GM12878 (cell line): ENCODE results near the gene PHRF1. TPM values are rescaled to one million over a fixed set of nuclear protein-coding genes. Genes with fewer than 3 reads are reported as not detected.

Source experiments
- ATAC-seq: fragments of 200-7000 bp; cut with Tn5 transposase; 3 replicates; pipeline ENCODE4 v1.9.1; 2020; ENCODE audit warnings: mild to moderate bottlenecking, moderate library complexity
- BruUV-seq: library from RNA; stranded (reverse); fragments of 400-500 nt; replicated peaks from 2 replicates; lab custom pipeline; 2021; lab: Mats Ljungman, UMichigan
- CTCF ChIA-PET: fragments of 300-600 bp; sonication (Branson Sonifier 250); formaldehyde crosslinking; extraction: SDS; loops from one replicate; lab custom pipeline; 2021; ENCODE audit warnings: inconsistent platforms; lab: Yijun Ruan, JAX
- POLR2A ChIA-PET: fragments of 350-600 bp; formaldehyde crosslinking; extraction: SDS; loops from one replicate; lab custom pipeline; 2021; ENCODE audit warnings: inconsistent platforms; lab: Charles Lee
- RAD21 ChIA-PET: fragments of 300-600 bp; sonication (Branson Sonifier 250); formaldehyde crosslinking; loops from one replicate; lab custom pipeline; 2023; ENCODE audit warnings: antibody characterized with exemption; ENCODE audit not compliant: unreplicated experiment; lab: Charles Lee
- SMC1A ChIA-PET: fragments of 300-600 bp; sonication (Branson Sonifier 250); formaldehyde crosslinking; loops from one replicate; lab custom pipeline; 2023; ENCODE audit not compliant: unreplicated experiment, uncharacterized antibody; lab: Charles Lee
- DNase-seq: peaks from one replicate; pipeline ENCODE4 v3.0.0-alpha.2; 2011; ENCODE audit warnings: low read depth, low spot score
- FAIRE-seq: peaks from 3 replicates; lab custom pipeline; 2011; peaks lifted over from hg19 to GRCh38; lab: Jason Lieb, UNC
- H2AFZ ChIP-seq: 2 replicates; pipeline ENCODE4 v1.6.0; 2011; ENCODE audit warnings: low read depth, low read length, control low read depth; ENCODE audit not compliant: control insufficient read depth
- H3K27ac ChIP-seq: 2 replicates; pipeline ENCODE4 v1.5.1; 2011; ENCODE audit warnings: control low read depth; ENCODE audit not compliant: control insufficient read depth, insufficient read depth
- H3K27me3 ChIP-seq, 2 experiments: replicated peaks in 1 of 2; 2 replicates each; pipeline versions ENCODE4 v1.6.0 to v1.6.1; 2011; ENCODE audit warnings: low read length in 1 of 2; ENCODE audit not compliant: control insufficient read depth in 2 of 2, insufficient read depth in 2 of 2
- H3K36me3 ChIP-seq, 2 experiments: 2 replicates each; pipeline ENCODE4 v1.5.1; 2011; ENCODE audit warnings: low read length in 1 of 2; ENCODE audit not compliant: control insufficient read depth in 2 of 2, insufficient read depth in 2 of 2
- H3K4me1 ChIP-seq: 2 replicates; pipeline ENCODE4 v1.6.1; 2011; ENCODE audit warnings: mild to moderate bottlenecking, low read length, moderate library complexity, mixed read lengths; ENCODE audit not compliant: control insufficient read depth, insufficient read depth
- H3K4me2 ChIP-seq: 2 replicates; pipeline ENCODE4 v1.6.0; 2011; ENCODE audit warnings: control low read depth; ENCODE audit not compliant: control insufficient read depth, insufficient read depth
- H3K4me3 ChIP-seq: fragments of 200-600 bp; sonication (generic); 2 replicates; pipeline ENCODE4 v1.5.1; 2016
- H3K79me2 ChIP-seq: 2 replicates; pipeline ENCODE4 v1.6.0; 2011; ENCODE audit warnings: low read length; ENCODE audit not compliant: control insufficient read depth, insufficient read depth
- H3K9ac ChIP-seq: 2 replicates; pipeline ENCODE4 v1.8.0; 2011; ENCODE audit warnings: low read length, control low read depth, mixed read lengths; ENCODE audit not compliant: control insufficient read depth, insufficient read depth
- H3K9me3 ChIP-seq: replicated peaks from 3 replicates; pipeline ENCODE4 v1.5.1; 2011; ENCODE audit warnings: mild to moderate bottlenecking, low read length; ENCODE audit not compliant: control insufficient read depth, insufficient read depth
- H4K20me1 ChIP-seq: 2 replicates; pipeline ENCODE4 v1.6.0; 2011; ENCODE audit not compliant: control insufficient read depth, insufficient read depth
- ASH2L ChIP-seq: fragments of 300-600, 200-600 bp; sonication (generic); IDR thresholded peaks from 2 replicates; pipeline ENCODE4 v1.6.1; 2017; ENCODE audit warnings: low read depth, mild to moderate bottlenecking, borderline replicate concordance
- MTA3 ChIP-seq: IDR thresholded peaks from 2 replicates; pipeline ENCODE4 v1.6.1; 2012; ENCODE audit warnings: low read length, inconsistent platforms, borderline replicate concordance
- SMARCA5 ChIP-seq: fragments of 450-650 bp; IDR thresholded peaks from 2 replicates; pipeline ENCODE4 v1.6.1; 2017; ENCODE audit warnings: mild to moderate bottlenecking
- WGBS: methylation state at CpG from one replicate; pipeline ENCODE4 v1.1.6; 2016; ENCODE audit warnings: low lambda C conversion rate; ENCODE audit not compliant: insufficient replicate concordance, insufficient coverage; ENCODE audit errors: missing lambda C conversion rate; 5-methylcytosine and 5-hydroxymethylcytosine counted together
- in situ Hi-C: fragments of 300-500 bp; cut with MboI; formaldehyde crosslinking; loops from 9 replicates; pipeline ENCODE4 v1.14.3; 2018; ENCODE audit warnings: mixed read lengths
- intact Hi-C: fragments of 100-400 bp; cut with micrococcal nuclease; formaldehyde crosslinking; loops from one replicate; pipeline ENCODE4 v1.14.2; 2022; ENCODE audit not compliant: unreplicated experiment
- polyA plus RNA-seq, 11 experiments: library from polyadenylated mRNA; depleted of rRNA in 4 of 11; unstranded in 6 of 11; stranded (reverse) in 5 of 11; fragments of >200 nt; fragmentation: Nextera tagmentation in 4 of 11; fragmentation: Illumina TruSeq in 1 of 11; extraction: Ambion mirVana in 4 of 11; extraction: Trizol in 1 of 11; gene quantifications; 1 replicate in 1 of 11; 2 replicates in 10 of 11; pipeline versions ENCODE4 v1.2.1 to v1.2.3, GENCODE V29; 2011 to 2016; ENCODE audit warnings: inconsistent platforms in 2 of 11, missing spikeins in 2 of 11, low read depth in 1 of 11
- total RNA-seq, 4 experiments: library from RNA; depleted of rRNA in 3 of 4; stranded (reverse); fragments of >200 nt in 3 of 4; fragmentation: Illumina TruSeq in 1 of 4; extraction: Trizol in 1 of 4; gene quantifications; 2 replicates each; pipeline versions ENCODE4 v1.2.1 to v1.2.3, GENCODE V29; 2013 to 2021
- TF ChIP-seq, protein P1 (sequence below): IDR thresholded peaks from 2 replicates; pipeline ENCODE4 v1.6.1; 2011; ENCODE audit warnings: borderline replicate concordance, low read depth, mild to moderate bottlenecking, moderate library complexity, low read length; ENCODE audit not compliant: insufficient read depth, poor library complexity, severe bottlenecking
- TF ChIP-seq, protein P2 (sequence below): fragments of 450-650 bp; IDR thresholded peaks from 2 replicates; pipeline ENCODE4 v1.6.1; 2018; ENCODE audit warnings: borderline replicate concordance, mild to moderate bottlenecking; ENCODE audit not compliant: partially characterized antibody

The PHRF1 gene
- total and polyA plus RNA-seq, 10 of the 15 experiments (the other 5 are each of a cell fraction or from before 2014, with no cell fraction given), result 0.13 to 43.5 (median 15.1) TPM

DNA sequence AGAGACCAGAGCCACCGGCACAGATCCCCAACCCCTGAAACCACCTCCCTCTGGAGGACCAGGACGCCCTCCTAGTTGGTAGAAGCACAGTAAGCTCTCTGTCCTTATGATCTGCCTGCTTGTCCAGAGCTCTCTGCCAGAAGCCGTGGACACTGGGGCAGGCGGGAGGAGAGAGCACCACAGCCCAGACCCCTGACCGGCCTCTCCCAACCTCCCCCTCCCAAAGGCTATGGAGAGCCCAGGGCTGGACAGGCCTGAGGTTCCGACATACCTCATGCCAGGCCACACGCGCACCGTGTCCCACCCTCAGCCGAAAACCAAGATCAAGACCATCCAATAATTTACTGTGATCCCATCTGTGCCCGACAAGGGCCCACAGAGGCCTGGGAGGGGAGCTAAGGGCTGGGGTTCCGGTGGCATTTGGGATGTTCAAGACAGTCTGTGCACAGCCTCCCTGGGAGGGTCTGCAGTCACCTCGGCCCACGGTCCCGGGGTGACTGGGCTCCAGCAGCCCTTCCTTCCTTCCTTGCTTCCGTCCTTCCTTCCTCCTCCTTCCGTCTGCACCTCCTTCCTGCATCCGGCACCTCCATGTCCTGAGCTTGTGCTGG is 44.2 kb upstream of the PHRF1 start:
- Histone ChIP-seq H3K9ac (no peak overlapping the region), H3K36me3 (peaks cover 0 to 12% of the 10 kb centered on the region in 2 experiments; a peak in 3 of 4 replicates), H3K4me2 (no peak overlapping the region), H3K4me1 (peaks cover 13% of the 10 kb centered on the region), H3K9me3 (no peaks in the 10 kb centered on the region), H3K27me3 (no peaks in the 10 kb centered on the region), H3K27ac (no peak overlapping the region), H3K79me2 (peaks cover 16% of the 10 kb centered on the region), H4K20me1 (no peaks in the 10 kb centered on the region), H3K4me3 (no peak overlapping the region), H2AFZ (no peak overlapping the region)
- in situ Hi-C loops, result no loop called here
- 96% methylated on average over 18 of the region's 18 CpGs for WGBS
- ChIA-PET POLR2A (no interaction called here), RAD21 (no interaction called here), CTCF (interaction anchor here (1.3 kb wide), 1 partner anchor 13 kb away, joined by 3 read pairs; no protein-coding TSS in a partner anchor), SMC1A (no interaction called here)
- TF ChIP-seq ASH2L, result no peak
- no peak for TF ChIP-seq SMARCA5
- TF ChIP-seq, protein P1, sequence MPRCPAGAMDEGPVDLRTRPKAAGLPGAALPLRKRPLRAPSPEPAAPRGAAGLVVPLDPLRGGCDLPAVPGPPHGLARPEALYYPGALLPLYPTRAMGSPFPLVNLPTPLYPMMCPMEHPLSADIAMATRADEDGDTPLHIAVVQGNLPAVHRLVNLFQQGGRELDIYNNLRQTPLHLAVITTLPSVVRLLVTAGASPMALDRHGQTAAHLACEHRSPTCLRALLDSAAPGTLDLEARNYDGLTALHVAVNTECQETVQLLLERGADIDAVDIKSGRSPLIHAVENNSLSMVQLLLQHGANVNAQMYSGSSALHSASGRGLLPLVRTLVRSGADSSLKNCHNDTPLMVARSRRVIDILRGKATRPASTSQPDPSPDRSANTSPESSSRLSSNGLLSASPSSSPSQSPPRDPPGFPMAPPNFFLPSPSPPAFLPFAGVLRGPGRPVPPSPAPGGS, result no peak
- no peak for TF ChIP-seq MTA3
- no TSS peak for BruUV-seq
- no peak for ATAC-seq
- FAIRE-seq, result no peak
- no peak for DNase-seq
- intact Hi-C loops, result no loop called here

DNA sequence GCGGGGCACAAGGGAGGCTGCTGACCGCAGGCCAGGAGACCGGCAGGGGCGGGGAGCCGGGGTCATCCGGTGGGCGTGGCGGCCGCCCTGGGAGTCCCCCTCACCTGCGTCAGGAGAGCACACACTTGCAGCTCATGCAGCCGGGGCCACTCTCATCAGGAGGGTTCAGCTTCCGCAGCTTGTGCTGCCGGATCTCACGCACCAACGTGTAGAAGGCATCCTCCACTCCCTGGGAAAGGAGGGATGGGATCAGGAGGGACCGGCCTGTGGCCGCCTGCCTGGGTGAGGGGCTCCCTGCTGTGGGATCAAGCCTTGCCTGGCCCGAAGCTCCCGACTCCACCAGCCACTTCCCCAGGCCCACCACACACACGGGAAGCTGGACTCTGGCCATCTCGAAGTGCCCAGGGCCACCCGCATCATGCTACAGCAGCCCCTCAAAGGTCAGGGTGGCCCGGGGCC is 43.7 kb upstream of the PHRF1 start:
- FAIRE-seq (no peak), DNase-seq (no peak), ATAC-seq (no peak)
- Histone ChIP-seq H3K27me3 (no peaks in the 10 kb centered on the region), H4K20me1 (no peaks in the 10 kb centered on the region), H3K9me3 (no peaks in the 10 kb centered on the region), H3K79me2 (peaks cover 16% of the 10 kb centered on the region), H3K27ac (no peak overlapping the region), H2AFZ (no peak overlapping the region), H3K4me1 (peaks cover 15% of the 10 kb centered on the region), H3K4me3 (no peak overlapping the region), H3K9ac (no peak overlapping the region), H3K4me2 (no peak overlapping the region), H3K36me3 (peaks cover 0 to 12% of the 10 kb centered on the region in 2 experiments; a peak in 3 of 4 replicates)
- ChIA-PET SMC1A (interaction anchor here (2.1 kb wide), 1 partner anchor 14 kb away, joined by 5 read pairs; no protein-coding TSS in a partner anchor), POLR2A (no interaction called here), CTCF (interaction anchor here (1.3 kb wide), 1 partner anchor 13 kb away, joined by 3 read pairs; no protein-coding TSS in a partner anchor), RAD21 (no interaction called here)
- in situ Hi-C loops, result no loop called here
- TF ChIP-seq, protein P2, sequence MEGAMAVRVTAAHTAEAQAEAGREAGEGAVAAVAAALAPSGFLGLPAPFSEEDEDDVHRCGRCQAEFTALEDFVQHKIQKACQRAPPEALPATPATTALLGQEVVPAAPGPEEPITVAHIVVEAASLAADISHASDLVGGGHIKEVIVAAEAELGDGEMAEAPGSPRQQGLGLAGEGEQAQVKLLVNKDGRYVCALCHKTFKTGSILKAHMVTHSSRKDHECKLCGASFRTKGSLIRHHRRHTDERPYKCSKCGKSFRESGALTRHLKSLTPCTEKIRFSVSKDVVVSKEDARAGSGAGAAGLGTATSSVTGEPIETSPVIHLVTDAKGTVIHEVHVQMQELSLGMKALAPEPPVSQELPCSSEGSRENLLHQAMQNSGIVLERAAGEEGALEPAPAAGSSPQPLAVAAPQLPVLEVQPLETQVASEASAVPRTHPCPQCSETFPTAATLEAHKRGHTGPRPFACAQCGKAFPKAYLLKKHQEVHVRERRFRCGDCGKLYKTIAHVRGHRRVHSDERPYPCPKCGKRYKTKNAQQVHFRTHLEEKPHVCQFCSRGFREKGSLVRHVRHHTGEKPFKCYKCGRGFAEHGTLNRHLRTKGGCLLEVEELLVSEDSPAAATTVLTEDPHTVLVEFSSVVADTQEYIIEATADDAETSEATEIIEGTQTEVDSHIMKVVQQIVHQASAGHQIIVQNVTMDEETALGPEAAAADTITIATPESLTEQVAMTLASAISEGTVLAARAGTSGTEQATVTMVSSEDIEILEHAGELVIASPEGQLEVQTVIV, result no peak
- intact Hi-C loops, result no loop called here
- BruUV-seq, result no TSS peak
- WGBS, result 88% methylated on average over 23 of the region's 23 CpGs
